NT2/D1 (cell line): ENCODE data around the gene ZC3H12D.

Source experiments
- DNase-seq: peaks from one replicate; pipeline ENCODE4 v3.0.0-alpha.2; 2011; ENCODE audit warnings: low read depth, low spot score
- H3K27me3 ChIP-seq: 2 replicates; pipeline ENCODE4 v1.6.0; 2011; ENCODE audit warnings: mild to moderate bottlenecking; ENCODE audit not compliant: insufficient read length, insufficient read depth
- H3K36me3 ChIP-seq: 2 replicates; pipeline ENCODE4 v1.6.1; 2011; ENCODE audit warnings: mild to moderate bottlenecking, low read length, mixed read lengths; ENCODE audit not compliant: insufficient read depth, insufficient read length
- H3K4me1 ChIP-seq: 2 replicates; pipeline ENCODE4 v1.5.1; 2011; ENCODE audit not compliant: insufficient read depth, insufficient read length
- H3K4me3 ChIP-seq: 2 replicates; pipeline ENCODE4 v1.5.1; 2011; ENCODE audit warnings: low read depth; ENCODE audit not compliant: insufficient read length
- H3K9ac ChIP-seq: 2 replicates; pipeline ENCODE4 v1.6.0; 2011; ENCODE audit warnings: low read depth; ENCODE audit not compliant: insufficient read length
- H3K9me3 ChIP-seq: 2 replicates; pipeline ENCODE4 v1.5.1; 2011; ENCODE audit warnings: mild to moderate bottlenecking, low read length; ENCODE audit not compliant: insufficient read depth
- SUZ12 ChIP-seq: IDR thresholded peaks from 2 replicates; pipeline ENCODE4 v1.6.1; 2011; ENCODE audit not compliant: insufficient read length, insufficient read depth; ENCODE audit errors: extremely low read depth
- YY1 ChIP-seq: IDR thresholded peaks from 2 replicates; pipeline ENCODE4 v1.6.1; 2011; ENCODE audit not compliant: insufficient read length, insufficient read depth
- ZNF274 ChIP-seq: IDR thresholded peaks from 2 replicates; pipeline ENCODE4 v1.6.1; 2011; ENCODE audit warnings: mild to moderate bottlenecking, low read depth, low read length

The ZC3H12D gene

GRCh38 chr6:149493761-149494320 lies 9.0 kb upstream of the ZC3H12D start:
- Histone ChIP-seq H3K36me3 (no peaks in the 10 kb centered on the region), H3K27me3 (no peaks in the 10 kb centered on the region), H3K9me3 (no peaks in the 10 kb centered on the region), H3K4me3 (no peak overlapping the region), H3K9ac (no peak overlapping the region), H3K4me1 (no peaks in the 10 kb centered on the region)
- DNase-seq: no peak
- TF ChIP-seq YY1 (no peak), ZNF274 (no peak), SUZ12 (no peak)

DNA sequence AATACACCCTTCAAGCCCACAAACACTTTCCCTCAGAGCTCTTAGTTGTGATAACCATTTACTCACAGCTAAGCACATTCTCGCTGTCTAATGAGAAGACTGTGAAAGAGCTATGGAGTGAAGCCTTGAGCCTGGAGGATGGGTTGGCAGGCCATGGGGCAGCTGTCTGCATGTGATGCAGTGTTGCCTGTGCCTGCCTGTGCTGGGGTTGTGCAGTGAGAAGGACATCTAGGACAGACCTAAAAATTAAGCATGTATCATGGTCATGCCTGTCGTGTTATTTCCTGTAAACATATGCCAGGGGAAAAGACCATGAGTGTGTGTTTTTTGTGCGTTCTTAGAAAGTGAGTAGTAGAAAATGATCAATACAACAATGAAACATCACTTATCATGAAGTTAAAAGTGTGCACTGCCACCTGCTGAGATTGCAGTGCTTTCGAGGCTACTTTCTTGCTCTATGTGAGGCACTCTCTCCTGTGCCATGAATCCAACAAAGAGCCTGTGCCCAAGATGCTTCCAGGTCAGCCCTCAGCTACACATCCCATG lies 8.1 kb upstream of the ZC3H12D start:
- no peak for TF ChIP-seq YY1
- no peak for TF ChIP-seq SUZ12
- TF ChIP-seq ZNF274: no peak

GRCh38 chr6:149489967-149490366 lies 5.2 kb upstream of the ZC3H12D start:
- H3K4me3 ChIP-seq: no peak overlapping the region
- no peak for DNase-seq
- H3K9ac ChIP-seq: no peak overlapping the region
- H3K36me3 ChIP-seq: no peaks in the 10 kb centered on the region
- H3K27me3 ChIP-seq: no peaks in the 10 kb centered on the region
- peaks cover 4% of the 10 kb centered on the region for H3K4me1 ChIP-seq
- TF ChIP-seq SUZ12 (no peak), YY1 (no peak), ZNF274 (no peak)
- no peaks in the 10 kb centered on the region for H3K9me3 ChIP-seq

More for the DNA sequence above, 8.1 kb upstream of the ZC3H12D start:
- H3K36me3 ChIP-seq: no peaks in the 10 kb centered on the region
- H3K4me1 ChIP-seq: no peaks in the 10 kb centered on the region
- no peaks in the 10 kb centered on the region for H3K9me3 ChIP-seq
- no peak overlapping the region for H3K4me3 ChIP-seq
- no peak overlapping the region for H3K9ac ChIP-seq
- no peak for DNase-seq
- no peaks in the 10 kb centered on the region for H3K27me3 ChIP-seq

DNA sequence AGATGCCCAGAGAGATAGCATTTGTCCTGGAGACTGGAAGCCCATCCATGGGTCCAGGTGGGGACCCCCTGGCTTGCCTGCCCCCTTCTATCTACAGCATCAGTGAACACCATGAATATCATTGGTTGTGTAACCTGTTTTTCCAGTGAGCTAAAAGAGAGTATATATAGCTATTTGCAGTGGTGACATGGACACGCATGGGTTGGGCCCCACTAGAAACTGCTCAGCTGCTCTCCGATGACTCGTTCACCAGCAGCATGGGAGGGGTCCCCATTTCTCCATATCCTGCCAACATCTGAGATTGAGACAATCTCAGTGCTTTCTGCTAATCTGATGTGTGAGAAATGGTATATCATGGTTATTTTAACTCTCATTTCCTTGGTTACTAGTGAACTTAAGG lies 4.0 kb upstream of the ZC3H12D start:
- no peak overlapping the region for H3K9ac ChIP-seq
- peaks cover 4% of the 10 kb centered on the region for H3K4me1 ChIP-seq
- H3K9me3 ChIP-seq: no peaks in the 10 kb centered on the region
- no peaks in the 10 kb centered on the region for H3K27me3 ChIP-seq
- no peak overlapping the region for H3K4me3 ChIP-seq
- TF ChIP-seq SUZ12 (no peak), ZNF274 (no peak), YY1 (no peak)
- no peaks in the 10 kb centered on the region for H3K36me3 ChIP-seq
- DNase-seq: no peak

GRCh38 chr6:149487316-149487715 lies 2.5 kb upstream of the ZC3H12D start:
- no peaks in the 10 kb centered on the region for H3K9me3 ChIP-seq
- H3K4me1 ChIP-seq: peaks cover 4% of the 10 kb centered on the region
- no peak overlapping the region for H3K4me3 ChIP-seq
- TF ChIP-seq SUZ12: no peak
- no peak for TF ChIP-seq ZNF274
- TF ChIP-seq YY1: no peak
- DNase-seq: no peak
- no peaks in the 10 kb centered on the region for H3K27me3 ChIP-seq
- H3K9ac ChIP-seq: no peak overlapping the region
- H3K36me3 ChIP-seq: no peaks in the 10 kb centered on the region

DNA sequence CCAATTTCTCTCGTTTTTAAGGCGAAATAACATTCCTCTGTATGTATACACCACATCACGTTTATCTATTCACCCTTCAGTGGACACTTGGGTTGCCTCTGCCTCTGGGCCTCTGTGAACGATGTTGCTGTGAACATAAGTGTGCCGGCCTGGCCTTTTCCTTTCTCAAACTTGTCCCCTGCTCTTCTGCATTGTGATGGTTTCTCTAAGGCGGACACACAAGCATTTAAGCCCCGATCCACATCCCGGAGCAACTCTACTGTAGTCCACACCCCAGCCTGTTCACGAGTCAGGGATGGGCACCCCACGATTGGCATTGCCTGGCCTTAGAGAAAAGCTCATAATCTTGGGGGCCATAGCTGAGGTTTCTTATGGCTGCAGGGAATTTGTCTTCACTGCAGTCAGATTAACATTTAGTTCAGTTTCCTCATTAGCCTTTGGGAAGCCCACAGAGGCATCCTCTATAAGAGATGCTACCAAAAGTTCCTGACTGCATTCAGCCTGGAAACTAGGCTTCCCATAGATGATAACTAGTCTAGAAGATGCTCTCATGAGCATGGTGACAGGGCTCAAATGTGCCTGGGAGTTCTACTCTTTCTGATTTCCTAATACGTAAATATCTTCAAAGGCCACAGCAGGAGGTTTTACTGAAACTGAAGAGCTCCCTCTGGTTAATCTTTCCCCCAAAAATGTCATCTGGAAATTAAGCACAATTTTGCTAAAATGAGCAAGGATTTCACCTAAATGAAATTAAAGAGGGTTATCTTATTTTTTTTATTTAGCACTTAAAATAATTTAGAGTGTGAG lies 762 bp downstream of the ZC3H12D start:
- Histone ChIP-seq H3K4me1 (peaks cover 4% of the 10 kb centered on the region), H3K9me3 (no peaks in the 10 kb centered on the region), H3K36me3 (no peaks in the 10 kb centered on the region), H3K27me3 (no peaks in the 10 kb centered on the region), H3K4me3 (no peak overlapping the region), H3K9ac (no peak overlapping the region)
- no peak for DNase-seq
- TF ChIP-seq SUZ12 (no peak), ZNF274 (no peak)

DNA sequence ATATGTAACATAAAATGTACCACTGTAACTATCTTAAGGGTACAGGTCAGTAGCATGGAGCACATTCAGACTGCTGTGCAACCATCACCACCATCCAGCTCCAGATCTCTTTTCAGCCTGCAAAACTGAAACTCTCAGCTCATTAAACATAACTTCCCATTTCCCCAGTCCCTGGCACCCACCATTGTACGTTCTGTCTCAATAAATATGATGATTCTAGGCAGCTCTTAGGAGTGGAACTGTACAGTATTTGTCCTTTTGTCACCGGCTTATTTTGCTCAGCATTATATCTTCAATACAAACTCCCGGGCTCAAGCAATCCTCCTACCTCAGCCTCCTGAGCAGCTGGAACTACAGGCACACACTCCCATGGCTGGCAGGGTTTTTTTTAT lies 1.5 kb downstream of the ZC3H12D start:
- H3K9ac ChIP-seq: no peak overlapping the region
- H3K9me3 ChIP-seq: no peaks in the 10 kb centered on the region
- H3K4me3 ChIP-seq: no peak overlapping the region
- DNase-seq: no peak
- H3K27me3 ChIP-seq: no peaks in the 10 kb centered on the region
- H3K4me1 ChIP-seq: peaks cover 4% of the 10 kb centered on the region
- H3K36me3 ChIP-seq: no peaks in the 10 kb centered on the region
- TF ChIP-seq ZNF274: no peak
- TF ChIP-seq YY1: no peak
